Measurements from ENCODE around the gene MT1F. TPM values are rescaled to one million over a fixed set of nuclear protein-coding genes. Genes with fewer than 3 reads are reported as not detected.

The MT1F gene
- total RNA-seq, 1 experiment from 2014 or later = 27.3 TPM

GRCh38 chr16:56643080-56643778 is 14.5 kb upstream of the MT1F start:
- no TSS peak for BruUV-seq (replicated peaks)
- ChIA-PET CTCF (interaction anchor here (0.6 to 1.0 kb wide), 2 partner anchors 40 to 59 kb away, joined by 4 to 6 read pairs; no protein-coding TSS in a partner anchor), POLR2A (ENCODE audit: unreplicated experiment) (interaction anchor here (0.6 kb wide), 1 partner anchor 30 kb away, joined by 5 read pairs; no protein-coding TSS in a partner anchor)
- H3K9me2 ChIP-seq (replicated peaks; ENCODE audit: low read length) = no peaks in the 10 kb centered on the region
- peak overlapping the region; percentile 51 for H3K4me2 ChIP-seq (ENCODE audit: low read length)
- peak; percentile 53 for DNase-seq
- no peaks in the 10 kb centered on the region for H3K9me3 ChIP-seq (ENCODE audit: low read length)
- no peaks in the 10 kb centered on the region for H3K27me3 ChIP-seq (ENCODE audit: low read length)
- peak overlapping the region; percentile 55; the same call in 1 of the 2 replicates for H2AFZ ChIP-seq (ENCODE audit: low read length)
- H3K79me2 ChIP-seq (ENCODE audit: low read length) = no peaks in the 10 kb centered on the region
- H3K4me1 ChIP-seq (ENCODE audit: insufficient read depth, low read length) = peaks cover 10% of the 10 kb centered on the region
- TF ChIP-seq CTCF (conservative IDR thresholded peaks at IDR 0.05; ENCODE audit: low read depth, low read length) = no peak; the same call in 1 of the 2 replicates
- TF ChIP-seq EZH2 (IDR thresholded peaks at IDR 0.05; ENCODE audit: low read length, unreplicated experiment) = no peak
- no peak for TF ChIP-seq EZH2phosphoT487 (IDR thresholded peaks at IDR 0.05; ENCODE audit: borderline replicate concordance, low read length)
- no peak overlapping the region for H3K9ac ChIP-seq (ENCODE audit: low read length)
- no peaks in the 10 kb centered on the region for H3K36me3 ChIP-seq (ENCODE audit: low read depth, low read length)
- no peak overlapping the region for H3K4me3 ChIP-seq (ENCODE audit: low read length)
- no peaks in the 10 kb centered on the region for H4K20me1 ChIP-seq (ENCODE audit: low read length)
- no peak overlapping the region for H3K27ac ChIP-seq (ENCODE audit: low read length)
- ATAC-seq = peak; percentile 99
- intact Hi-C loops (cut with micrococcal nuclease) = no loop called here
- no peaks in the 10 kb centered on the region for H3F3A ChIP-seq (ENCODE audit: low read length, unreplicated experiment)

- H3F3A ChIP-seq (ENCODE audit: low read length, unreplicated experiment) = no peaks in the 10 kb centered on the region
- no peak overlapping the region for H3K27ac ChIP-seq (ENCODE audit: low read length)
- no peak overlapping the region for H3K9ac ChIP-seq (ENCODE audit: low read length)
- no peak for ATAC-seq
- H3K79me2 ChIP-seq (ENCODE audit: low read length) = no peaks in the 10 kb centered on the region
- TF ChIP-seq CTCF (conservative IDR thresholded peaks at IDR 0.05; ENCODE audit: low read depth, low read length) (no peak), EZH2 (IDR thresholded peaks at IDR 0.05; ENCODE audit: low read length, unreplicated experiment) (no peak), EZH2phosphoT487 (IDR thresholded peaks at IDR 0.05; ENCODE audit: borderline replicate concordance, low read length) (no peak)
- H3K4me1 ChIP-seq (ENCODE audit: insufficient read depth, low read length) = peaks cover 10% of the 10 kb centered on the region
- no peaks in the 10 kb centered on the region for H3K27me3 ChIP-seq (ENCODE audit: low read length)
- peak overlapping the region; percentile 55; the same call in 1 of the 2 replicates for H2AFZ ChIP-seq (ENCODE audit: low read length)
- ChIA-PET CTCF (interaction anchor here (0.6 to 1.0 kb wide), 2 partner anchors 40 to 58 kb away, joined by 4 to 6 read pairs; no protein-coding TSS in a partner anchor), POLR2A (ENCODE audit: unreplicated experiment) (interaction anchor here (0.6 kb wide), 1 partner anchor 30 kb away, joined by 5 read pairs; no protein-coding TSS in a partner anchor)
- DNase-seq = no peak
- peak overlapping the region; percentile 51; the same call in 1 of the 2 replicates for H3K4me2 ChIP-seq (ENCODE audit: low read length)
- no TSS peak for BruUV-seq (replicated peaks)
- H3K9me2 ChIP-seq (replicated peaks; ENCODE audit: low read length) = no peaks in the 10 kb centered on the region
- no peaks in the 10 kb centered on the region for H3K9me3 ChIP-seq (ENCODE audit: low read length)
- H3K36me3 ChIP-seq (ENCODE audit: low read depth, low read length) = no peaks in the 10 kb centered on the region
- intact Hi-C loops (cut with micrococcal nuclease) = no loop called here
- no peaks in the 10 kb centered on the region for H4K20me1 ChIP-seq (ENCODE audit: low read length)
- no peak overlapping the region for H3K4me3 ChIP-seq (ENCODE audit: low read length)
Measured at GRCh38 chr16:56643833-56644232, 13.9 kb upstream of the MT1F start.

GRCh38 chr16:56645311-56645710 is 12.4 kb upstream of the MT1F start:
- Histone ChIP-seq H2AFZ (ENCODE audit: low read length) (no peak overlapping the region), H3K9ac (ENCODE audit: low read length) (no peak overlapping the region), H3K4me3 (ENCODE audit: low read length) (no peak overlapping the region), H3K36me3 (ENCODE audit: low read depth, low read length) (no peaks in the 10 kb centered on the region), H3K9me3 (ENCODE audit: low read length) (no peaks in the 10 kb centered on the region), H4K20me1 (ENCODE audit: low read length) (no peaks in the 10 kb centered on the region), H3K27ac (ENCODE audit: low read length) (no peak overlapping the region), H3K4me2 (ENCODE audit: low read length) (no peak overlapping the region), H3K79me2 (ENCODE audit: low read length) (no peaks in the 10 kb centered on the region), H3K4me1 (ENCODE audit: insufficient read depth, low read length) (peaks cover 16% of the 10 kb centered on the region), H3K9me2 (replicated peaks; ENCODE audit: low read length) (no peaks in the 10 kb centered on the region), H3K27me3 (ENCODE audit: low read length) (no peaks in the 10 kb centered on the region), H3F3A (ENCODE audit: low read length, unreplicated experiment) (no peaks in the 10 kb centered on the region)
- POLR2A ChIA-PET (ENCODE audit: unreplicated experiment) = no interaction called here
- CTCF ChIA-PET = no interaction called here
- intact Hi-C loops (cut with micrococcal nuclease) = no loop called here
- ATAC-seq (no peak), DNase-seq (no peak)
- BruUV-seq (replicated peaks) = no TSS peak
- no peak for TF ChIP-seq CTCF (conservative IDR thresholded peaks at IDR 0.05; ENCODE audit: low read depth, low read length)
- TF ChIP-seq EZH2 (IDR thresholded peaks at IDR 0.05; ENCODE audit: low read length, unreplicated experiment) = no peak
- TF ChIP-seq EZH2phosphoT487 (IDR thresholded peaks at IDR 0.05; ENCODE audit: borderline replicate concordance, low read length) = no peak
